ENCODE data around the gene IDUA. TPM values are rescaled to one million over a fixed set of nuclear protein-coding genes. Genes with fewer than 3 reads are reported as not detected.

The IDUA gene
- total RNA-seq, 1 experiment from 2014 or later: 4.6 TPM

DNA sequence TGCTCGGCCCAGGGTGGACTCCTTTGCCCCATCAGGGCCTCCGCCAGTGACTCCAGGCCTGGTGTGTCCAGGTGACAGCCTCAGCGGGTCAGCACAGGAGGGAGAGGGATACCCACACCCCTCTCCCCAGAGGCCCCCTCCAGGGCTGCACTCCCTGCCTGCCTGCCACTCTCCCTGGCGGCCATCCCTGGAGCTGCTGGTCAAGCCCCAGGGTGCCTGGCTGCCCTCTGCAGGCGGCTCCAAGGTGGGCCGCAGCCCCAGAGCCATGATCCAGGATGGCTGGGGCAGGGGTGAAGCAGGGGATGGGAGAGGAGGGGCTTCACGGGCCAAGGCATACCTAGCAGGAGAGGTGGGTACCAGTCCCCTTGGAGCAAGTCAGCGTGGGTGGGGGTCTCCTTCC, 28.3 kb downstream of the IDUA start:
- Histone ChIP-seq H3K36me3 (replicated peaks; ENCODE audit: control insufficient read depth, insufficient read depth, low read length) (no peaks in the 10 kb centered on the region; the same call in 1 of the 2 replicates), H3K4me3 (ENCODE audit: insufficient read depth, low read depth, low read length) (no peak overlapping the region), H3K27me3 (ENCODE audit: control insufficient read depth, insufficient read depth, low read length) (peaks cover 10% of the 10 kb centered on the region)
- DNase-seq: no peak

DNA sequence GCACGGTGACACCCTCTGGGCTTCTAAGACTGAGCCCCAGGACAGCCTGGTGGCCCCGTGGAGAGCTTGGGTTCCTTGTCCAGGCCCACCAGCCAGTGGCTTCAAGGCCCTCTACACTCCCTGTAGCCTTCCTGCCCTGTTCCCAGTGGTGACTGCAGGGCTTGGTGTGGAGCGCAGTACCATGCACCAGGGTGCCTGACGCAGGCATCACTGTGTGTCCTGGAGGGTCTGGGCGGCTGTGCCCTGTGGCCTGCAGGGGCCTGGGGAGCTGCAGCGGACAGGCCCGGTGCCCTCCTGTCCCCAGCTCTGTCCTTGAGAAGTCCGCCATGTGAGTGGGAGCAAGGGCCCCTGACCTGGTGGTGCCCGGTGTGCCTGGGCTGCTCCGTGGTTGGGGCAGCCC, 28.9 kb downstream of the IDUA start:
- DNase-seq: no peak
- Histone ChIP-seq H3K4me3 (ENCODE audit: insufficient read depth, low read depth, low read length) (no peak overlapping the region), H3K27me3 (ENCODE audit: control insufficient read depth, insufficient read depth, low read length) (peaks cover 4% of the 10 kb centered on the region), H3K36me3 (replicated peaks; ENCODE audit: control insufficient read depth, insufficient read depth, low read length) (no peaks in the 10 kb centered on the region; the same call in 1 of the 2 replicates)

DNA sequence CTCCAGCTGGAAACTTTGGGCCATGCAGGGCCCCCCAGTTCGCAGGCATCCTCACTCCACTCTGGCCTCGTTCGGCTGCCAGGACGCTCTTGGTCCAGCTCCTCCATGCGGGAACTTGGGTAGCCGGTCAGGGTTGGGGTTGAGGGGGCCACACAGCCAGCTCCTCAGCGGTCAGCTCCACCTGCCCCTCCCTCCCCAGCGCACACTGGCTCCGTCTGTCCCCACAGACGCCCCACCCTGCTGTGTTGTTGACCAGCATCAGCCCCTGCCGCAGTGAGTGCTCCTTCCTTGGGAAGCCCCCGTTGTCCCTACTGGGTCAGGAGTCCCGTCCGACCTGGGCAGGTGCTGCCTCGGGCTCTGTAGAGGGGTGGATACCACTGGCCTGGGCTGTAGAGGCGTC, 30.4 kb downstream of the IDUA start:
- Histone ChIP-seq H3K27me3 (ENCODE audit: control insufficient read depth, insufficient read depth, low read length) (no peaks in the 10 kb centered on the region), H3K4me3 (ENCODE audit: insufficient read depth, low read depth, low read length) (no peak overlapping the region), H3K36me3 (replicated peaks; ENCODE audit: control insufficient read depth, insufficient read depth, low read length) (no peaks in the 10 kb centered on the region; the same call in 1 of the 2 replicates)
- no peak for DNase-seq

DNA sequence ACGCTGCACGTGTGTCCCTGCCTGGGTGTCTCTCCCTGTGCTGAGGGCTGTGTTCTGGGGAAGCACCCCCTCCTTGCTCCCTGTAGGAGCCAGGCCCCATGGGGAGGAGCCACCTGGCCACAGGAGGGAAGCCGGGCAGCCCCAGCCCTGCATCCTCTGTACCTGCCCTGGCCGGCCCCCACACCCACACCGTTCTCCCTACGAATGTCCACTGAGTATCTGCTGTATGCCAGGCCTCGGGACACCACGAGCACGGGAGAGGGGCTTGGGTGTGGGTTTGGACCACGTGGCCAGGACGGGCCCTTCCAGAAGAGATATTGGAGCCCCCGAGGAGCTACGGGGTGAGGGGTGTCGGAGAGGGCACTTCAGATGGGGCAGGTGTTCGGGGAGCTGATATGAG, 30.9 kb downstream of the IDUA start:
- DNase-seq: no peak
- no peaks in the 10 kb centered on the region for H3K27me3 ChIP-seq (ENCODE audit: control insufficient read depth, insufficient read depth, low read length)
- no peak overlapping the region for H3K4me3 ChIP-seq (ENCODE audit: insufficient read depth, low read depth, low read length)
- no peaks in the 10 kb centered on the region; the same call in 1 of the 2 replicates for H3K36me3 ChIP-seq (replicated peaks; ENCODE audit: control insufficient read depth, insufficient read depth, low read length)

DNA sequence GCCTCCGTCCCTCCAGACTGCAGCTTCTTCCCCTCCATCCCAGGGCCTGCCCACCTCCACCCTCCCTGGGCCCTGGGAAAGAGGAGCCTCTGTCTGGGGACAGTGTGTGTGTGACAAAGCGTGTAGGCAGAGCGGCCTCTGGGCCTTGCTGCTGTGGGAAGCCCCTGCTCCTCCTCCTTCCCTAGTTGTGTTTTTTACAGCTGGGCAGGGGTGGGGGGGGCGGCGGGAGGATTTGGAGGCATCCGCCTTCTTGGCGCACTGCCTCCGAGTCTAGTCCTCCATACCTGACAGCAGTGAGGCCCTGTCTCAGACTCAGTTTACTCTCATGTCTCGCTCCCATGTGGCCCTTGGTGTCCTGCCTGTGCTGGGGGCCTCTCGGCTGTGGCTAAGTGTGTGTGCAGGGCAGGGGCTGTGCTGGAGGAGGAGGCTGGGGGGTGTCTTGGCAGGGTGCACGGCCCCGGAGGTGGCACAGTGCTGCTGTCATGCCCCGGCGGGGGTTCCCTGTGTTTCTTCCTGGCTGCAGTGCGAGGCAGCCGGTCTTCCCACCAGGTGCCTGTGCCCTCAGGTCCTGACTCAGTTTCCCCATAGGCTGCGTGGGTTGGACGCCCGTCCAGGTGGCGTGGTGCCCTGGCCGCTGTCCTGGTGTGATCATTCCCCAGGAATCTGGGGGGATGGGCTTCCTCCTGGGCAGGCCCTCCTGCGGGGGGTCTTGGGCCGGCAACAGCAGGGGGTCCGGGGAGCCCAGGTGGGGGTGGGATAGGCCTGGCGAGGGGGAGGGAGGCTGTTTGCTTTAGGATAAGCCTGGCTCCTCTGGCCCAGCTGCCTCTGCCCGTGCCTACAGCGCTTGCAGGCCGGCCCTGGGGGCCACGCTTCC, 31.5 kb downstream of the IDUA start:
- Histone ChIP-seq H3K4me3 (ENCODE audit: insufficient read depth, low read depth, low read length) (no peak overlapping the region), H3K36me3 (replicated peaks; ENCODE audit: control insufficient read depth, insufficient read depth, low read length) (no peaks in the 10 kb centered on the region; the same call in 1 of the 2 replicates), H3K27me3 (ENCODE audit: control insufficient read depth, insufficient read depth, low read length) (no peaks in the 10 kb centered on the region)
- DNase-seq: peak; percentile 81

DNA sequence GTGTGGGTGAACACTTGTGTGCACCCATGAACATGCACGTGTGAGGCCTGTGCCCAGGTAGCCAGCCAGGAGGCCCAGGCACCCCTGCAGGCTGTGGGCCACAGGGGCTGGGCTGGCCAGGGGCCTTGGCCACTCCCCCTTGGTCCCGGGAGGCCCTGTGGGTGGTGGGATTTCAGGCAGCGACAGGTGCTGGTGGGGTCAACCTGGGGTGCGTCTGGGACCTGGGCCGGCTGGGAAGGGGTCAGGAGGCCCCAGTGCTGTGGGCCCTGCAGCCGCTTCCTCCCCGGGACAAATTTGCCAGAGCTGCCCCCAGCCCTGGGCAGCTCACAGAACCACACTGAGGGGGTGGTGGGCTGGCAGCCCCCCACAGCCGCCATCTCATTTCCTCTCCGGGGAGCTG, 32.5 kb downstream of the IDUA start:
- H3K27me3 ChIP-seq (ENCODE audit: control insufficient read depth, insufficient read depth, low read length): no peaks in the 10 kb centered on the region
- no peak for DNase-seq
- no peak overlapping the region for H3K4me3 ChIP-seq (ENCODE audit: insufficient read depth, low read depth, low read length)
- no peaks in the 10 kb centered on the region for H3K36me3 ChIP-seq (replicated peaks; ENCODE audit: control insufficient read depth, insufficient read depth, low read length)

DNA sequence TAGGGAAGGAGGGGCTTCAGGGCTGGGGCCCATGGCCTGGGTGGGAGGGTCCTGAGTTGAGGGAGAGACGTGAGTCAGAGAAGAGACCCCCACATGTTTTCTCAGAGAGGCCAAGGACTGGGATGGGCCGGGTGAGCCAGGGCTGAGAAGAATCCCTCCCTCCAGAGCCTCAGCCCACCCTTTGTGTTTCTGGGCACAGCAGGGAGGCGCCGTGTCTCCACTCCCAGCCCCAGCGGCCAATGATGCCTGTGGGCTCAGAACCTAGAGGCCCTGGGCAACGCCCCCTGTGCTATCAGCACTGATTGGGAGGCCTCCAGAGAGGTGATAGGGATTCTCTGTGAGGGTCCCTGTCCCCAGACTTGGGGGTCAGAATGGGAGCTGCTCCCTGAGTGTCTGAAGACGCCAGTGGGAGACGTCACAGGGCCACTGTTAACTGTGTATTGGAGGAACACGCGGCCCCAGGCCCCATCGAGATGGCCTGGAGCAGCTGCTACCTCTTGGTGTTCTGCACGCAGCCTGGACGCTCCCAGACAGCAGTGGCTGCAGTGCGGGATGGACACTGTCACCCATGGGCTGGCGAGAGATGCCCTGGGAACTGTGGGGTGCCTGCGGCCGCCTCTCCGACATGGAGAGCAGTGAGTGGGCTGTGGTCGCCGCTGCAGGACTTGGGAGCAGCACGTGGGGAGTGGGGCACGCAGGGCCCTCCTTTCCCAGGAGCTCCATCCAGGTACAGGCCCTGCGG, 33.1 kb downstream of the IDUA start:
- peak; percentile 92 for DNase-seq

DNA sequence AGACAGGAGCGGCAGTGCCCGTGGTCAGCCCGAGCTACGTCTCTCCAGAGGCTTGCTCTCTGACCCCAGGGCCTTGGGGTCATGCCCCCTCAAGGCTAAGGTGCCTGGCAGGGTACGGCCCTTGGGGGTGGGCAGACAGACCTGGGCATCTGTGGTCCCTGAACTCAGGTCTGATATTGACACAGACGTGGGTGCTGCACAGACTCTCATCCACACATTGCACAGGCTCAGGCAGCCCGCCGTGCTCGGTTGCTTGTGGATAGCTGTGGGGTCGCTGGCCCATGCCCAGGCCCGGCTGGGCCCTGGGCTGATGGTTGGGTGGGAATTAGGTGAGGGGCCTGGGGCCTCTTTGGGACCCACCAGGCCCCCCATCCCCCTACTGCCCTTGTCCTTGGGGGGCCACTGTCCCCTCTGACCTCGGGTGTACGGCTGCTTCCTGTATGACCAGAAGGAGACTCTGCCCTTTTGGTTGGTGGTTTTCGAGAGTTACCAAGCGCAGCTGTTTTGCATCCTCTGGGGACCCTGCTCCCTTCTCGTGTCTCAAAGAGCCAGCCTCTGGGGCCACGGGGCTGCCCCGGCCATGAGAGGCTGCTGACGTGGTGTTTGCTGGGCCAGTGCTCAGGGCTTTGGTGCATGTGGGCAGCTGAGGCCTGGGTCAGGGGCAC, 34.7 kb downstream of the IDUA start:
- H3K4me3 ChIP-seq (ENCODE audit: insufficient read depth, low read depth, low read length): no peak overlapping the region
- peaks cover 8% of the 10 kb centered on the region for H3K36me3 ChIP-seq (replicated peaks; ENCODE audit: control insufficient read depth, insufficient read depth, low read length)
- H3K27me3 ChIP-seq (ENCODE audit: control insufficient read depth, insufficient read depth, low read length): no peaks in the 10 kb centered on the region
- no peak for DNase-seq

More for the DNA sequence above, 33.1 kb downstream of the IDUA start:
- Histone ChIP-seq H3K4me3 (ENCODE audit: insufficient read depth, low read depth, low read length) (no peak overlapping the region), H3K36me3 (replicated peaks; ENCODE audit: control insufficient read depth, insufficient read depth, low read length) (no peaks in the 10 kb centered on the region), H3K27me3 (ENCODE audit: control insufficient read depth, insufficient read depth, low read length) (no peaks in the 10 kb centered on the region)

DNA sequence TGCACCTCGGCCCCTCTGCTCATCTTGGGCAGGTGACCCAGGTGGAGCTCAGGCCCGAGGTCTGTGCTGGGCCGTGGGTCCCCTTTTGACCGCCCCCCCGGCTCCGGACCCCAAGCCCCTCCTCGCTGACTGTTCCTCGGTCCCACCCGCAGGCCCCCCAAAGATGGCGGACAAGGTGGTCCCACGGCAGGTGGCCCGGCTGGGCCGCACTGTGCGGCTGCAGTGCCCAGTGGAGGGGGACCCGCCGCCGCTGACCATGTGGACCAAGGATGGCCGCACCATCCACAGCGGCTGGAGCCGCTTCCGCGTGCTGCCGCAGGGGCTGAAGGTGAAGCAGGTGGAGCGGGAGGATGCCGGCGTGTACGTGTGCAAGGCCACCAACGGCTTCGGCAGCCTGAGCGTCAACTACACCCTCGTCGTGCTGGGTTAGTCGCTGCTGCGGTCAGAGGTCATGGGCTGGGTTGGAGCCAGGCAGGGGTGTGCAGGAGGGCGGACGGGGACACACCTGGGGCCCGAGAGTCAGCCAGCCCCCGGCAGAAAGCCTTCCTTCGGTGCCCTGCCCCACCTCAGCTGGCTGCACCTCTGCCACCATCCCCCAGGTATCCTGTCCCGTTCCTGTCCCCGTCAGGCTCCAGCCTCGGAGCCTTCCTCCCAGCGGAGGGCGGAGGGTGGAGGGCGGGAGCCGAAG, 35.4 kb downstream of the IDUA start:
- peaks cover 8% of the 10 kb centered on the region for H3K36me3 ChIP-seq (replicated peaks; ENCODE audit: control insufficient read depth, insufficient read depth, low read length)
- no peaks in the 10 kb centered on the region for H3K27me3 ChIP-seq (ENCODE audit: control insufficient read depth, insufficient read depth, low read length)
- no peak overlapping the region for H3K4me3 ChIP-seq (ENCODE audit: insufficient read depth, low read depth, low read length)
- DNase-seq: peak; percentile 69

DNA sequence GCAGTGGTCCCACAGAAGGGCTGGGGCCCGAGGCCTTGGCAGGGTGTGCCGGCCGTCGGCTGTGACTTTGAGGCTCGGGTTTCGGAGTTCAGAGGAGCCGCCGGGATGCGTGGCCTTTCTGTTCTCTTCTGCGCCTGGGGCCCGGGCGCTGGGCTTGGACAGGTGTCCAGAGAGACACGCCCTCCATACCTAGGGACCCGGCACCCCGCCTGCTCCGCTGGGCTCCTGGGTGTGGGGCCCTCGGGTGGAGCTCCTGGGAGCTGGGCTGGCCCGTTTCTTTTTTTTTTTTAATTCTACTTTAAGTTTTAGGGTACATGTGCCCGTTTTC, 35.9 kb downstream of the IDUA start:
- H3K36me3 ChIP-seq (replicated peaks; ENCODE audit: control insufficient read depth, insufficient read depth, low read length): peaks cover 8% of the 10 kb centered on the region
- peak; percentile 69 for DNase-seq
- no peaks in the 10 kb centered on the region for H3K27me3 ChIP-seq (ENCODE audit: control insufficient read depth, insufficient read depth, low read length)
- H3K4me3 ChIP-seq (ENCODE audit: insufficient read depth, low read depth, low read length): no peak overlapping the region

DNA sequence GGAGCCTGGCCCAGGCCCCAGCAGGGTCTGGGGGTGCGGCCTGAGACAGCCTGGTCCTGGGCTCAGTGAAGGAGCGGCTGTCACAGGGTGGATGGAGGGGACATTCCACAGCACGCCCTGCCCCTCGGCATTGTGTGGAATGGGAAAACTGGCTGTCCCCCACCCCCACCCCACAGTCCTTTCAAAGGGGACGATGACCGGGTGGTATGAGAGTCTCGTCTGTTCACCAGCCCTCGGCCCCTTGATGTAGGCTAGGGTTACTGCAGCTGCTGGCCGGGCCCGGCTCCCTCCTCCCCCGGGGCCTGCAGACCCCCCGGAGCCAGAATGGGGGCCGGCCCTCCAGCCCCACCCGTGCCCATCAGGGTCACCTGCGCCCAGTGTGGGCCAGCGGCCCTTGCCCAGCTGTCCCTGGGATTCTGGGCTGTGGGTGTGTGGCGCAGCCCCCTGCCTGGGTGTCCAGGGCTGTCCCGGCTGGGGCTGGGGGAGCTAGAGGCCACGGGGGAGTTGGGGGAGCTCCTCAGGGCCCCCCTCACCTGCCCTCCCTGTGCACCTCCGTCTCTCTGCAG, 36.3 kb downstream of the IDUA start:
- H3K27me3 ChIP-seq (ENCODE audit: control insufficient read depth, insufficient read depth, low read length): no peaks in the 10 kb centered on the region
- H3K36me3 ChIP-seq (replicated peaks; ENCODE audit: control insufficient read depth, insufficient read depth, low read length): peaks cover 8% of the 10 kb centered on the region
- H3K4me3 ChIP-seq (ENCODE audit: insufficient read depth, low read depth, low read length): no peak overlapping the region
- peak; percentile 67 for DNase-seq

DNA sequence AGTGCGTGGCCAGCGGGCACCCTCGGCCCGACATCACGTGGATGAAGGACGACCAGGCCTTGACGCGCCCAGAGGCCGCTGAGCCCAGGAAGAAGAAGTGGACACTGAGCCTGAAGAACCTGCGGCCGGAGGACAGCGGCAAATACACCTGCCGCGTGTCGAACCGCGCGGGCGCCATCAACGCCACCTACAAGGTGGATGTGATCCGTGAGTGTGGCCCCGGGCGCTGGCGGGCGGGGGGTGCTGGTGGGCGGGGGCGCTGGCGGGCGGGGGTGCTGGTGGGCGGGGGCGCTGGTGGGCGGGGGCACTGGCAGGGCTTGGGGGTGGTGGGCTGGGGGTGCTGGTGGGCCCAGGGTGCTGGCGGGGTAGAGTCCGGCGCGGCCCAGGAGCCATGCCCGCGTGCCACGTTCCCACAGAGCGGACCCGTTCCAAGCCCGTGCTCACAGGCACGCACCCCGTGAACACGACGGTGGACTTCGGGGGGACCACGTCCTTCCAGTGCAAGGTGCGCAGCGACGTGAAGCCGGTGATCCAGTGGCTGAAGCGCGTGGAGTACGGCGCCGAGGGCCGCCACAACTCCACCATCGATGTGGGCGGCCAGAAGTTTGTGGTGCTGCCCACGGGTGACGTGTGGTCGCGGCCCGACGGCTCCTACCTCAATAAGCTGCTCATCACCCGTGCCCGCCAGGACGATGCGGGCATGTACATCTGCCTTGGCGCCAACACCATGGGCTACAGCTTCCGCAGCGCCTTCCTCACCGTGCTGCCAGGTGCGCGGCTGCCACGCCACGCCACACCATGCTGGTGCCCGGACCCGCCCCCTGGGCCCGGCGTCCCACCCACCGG, 37.3 kb downstream of the IDUA start:
- Histone ChIP-seq H3K4me3 (ENCODE audit: insufficient read depth, low read depth, low read length) (no peak overlapping the region), H3K36me3 (replicated peaks; ENCODE audit: control insufficient read depth, insufficient read depth, low read length) (peaks cover 8% of the 10 kb centered on the region), H3K27me3 (ENCODE audit: control insufficient read depth, insufficient read depth, low read length) (no peaks in the 10 kb centered on the region)
- DNase-seq: peak; percentile 63

DNA sequence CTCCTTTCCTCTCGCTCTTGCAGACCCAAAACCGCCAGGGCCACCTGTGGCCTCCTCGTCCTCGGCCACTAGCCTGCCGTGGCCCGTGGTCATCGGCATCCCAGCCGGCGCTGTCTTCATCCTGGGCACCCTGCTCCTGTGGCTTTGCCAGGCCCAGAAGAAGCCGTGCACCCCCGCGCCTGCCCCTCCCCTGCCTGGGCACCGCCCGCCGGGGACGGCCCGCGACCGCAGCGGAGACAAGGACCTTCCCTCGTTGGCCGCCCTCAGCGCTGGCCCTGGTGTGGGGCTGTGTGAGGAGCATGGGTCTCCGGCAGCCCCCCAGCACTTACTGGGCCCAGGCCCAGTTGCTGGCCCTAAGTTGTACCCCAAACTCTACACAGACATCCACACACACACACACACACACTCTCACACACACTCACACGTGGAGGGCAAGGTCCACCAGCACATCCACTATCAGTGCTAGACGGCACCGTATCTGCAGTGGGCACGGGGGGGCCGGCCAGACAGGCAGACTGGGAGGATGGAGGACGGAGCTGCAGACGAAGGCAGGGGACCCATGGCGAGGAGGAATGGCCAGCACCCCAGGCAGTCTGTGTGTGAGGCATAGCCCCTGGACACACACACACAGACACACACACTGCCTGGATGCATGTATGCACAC, 38.2 kb downstream of the IDUA start:
- DNase-seq: no peak
- no peak overlapping the region for H3K4me3 ChIP-seq (ENCODE audit: insufficient read depth, low read depth, low read length)
- no peaks in the 10 kb centered on the region for H3K27me3 ChIP-seq (ENCODE audit: control insufficient read depth, insufficient read depth, low read length)
- H3K36me3 ChIP-seq (replicated peaks; ENCODE audit: control insufficient read depth, insufficient read depth, low read length): peaks cover 8% of the 10 kb centered on the region
